IPS DF 4.7 (cell line): ENCODE results near the gene ALDH9A1.
"Not testable (repeated sequence)": the region's sequence is repeated elsewhere in the genome, so short reads cannot be mapped to it uniquely, and the experiment has no call there.

Source experiments
- DNase-seq: peaks from one replicate; pipeline ENCODE4 v3.0.0-alpha.2; 2013; ENCODE audit warnings: low spot score; ENCODE audit errors: extremely low read depth

ALDH9A1 gene

GRCh38 chr1:165647517-165647916, 50.8 kb downstream of the ALDH9A1 start:
- DNase-seq = no peak

GRCh38 chr1:165645654-165646366, 52.6 kb downstream of the ALDH9A1 start:
- no peak for DNase-seq

- no peak for DNase-seq
These were observed 54.2 kb downstream of the ALDH9A1 start for GRCh38 chr1:165644064-165644735.

- no peak for DNase-seq
These were observed 57.0 kb downstream of the ALDH9A1 start for GRCh38 chr1:165641231-165641987.

GRCh38 chr1:165639821-165640623, 58.3 kb downstream of the ALDH9A1 start:
- DNase-seq = no peak

- DNase-seq = not testable (repeated sequence)
These were observed 60.2 kb downstream of the ALDH9A1 start for GRCh38 chr1:165638211-165638610.

GRCh38 chr1:165637427-165637826, 60.9 kb downstream of the ALDH9A1 start:
- no peak for DNase-seq

GRCh38 chr1:165635823-165636222, 62.5 kb downstream of the ALDH9A1 start:
- no peak for DNase-seq

GRCh38 chr1:165635329-165635728, 63.0 kb downstream of the ALDH9A1 start:
- DNase-seq = no peak

GRCh38 chr1:165634154-165634921, 64.0 kb downstream of the ALDH9A1 start:
- no peak for DNase-seq

GRCh38 chr1:165633614-165634013, 64.7 kb downstream of the ALDH9A1 start:
- DNase-seq = no peak

GRCh38 chr1:165632491-165632890, 65.9 kb downstream of the ALDH9A1 start:
- no peak for DNase-seq

- DNase-seq = no peak
These were observed 66.3 kb downstream of the ALDH9A1 start for GRCh38 chr1:165632152-165632469.

- DNase-seq = no peak
These were observed 66.8 kb downstream of the ALDH9A1 start for GRCh38 chr1:165631342-165632151.

GRCh38 chr1:165630629-165631341, 67.6 kb downstream of the ALDH9A1 start, which contains the start of gene MGST3:
TSS of gene MGST3 (plus strand) at chr1:165631234. CDS start at chr1:165649848, 18,614 bp downstream.
- peak; percentile 89 for DNase-seq

- no peak for DNase-seq
These were observed 68.3 kb downstream of the ALDH9A1 start for GRCh38 chr1:165629848-165630628.

- no peak for DNase-seq
These were observed 69.2 kb downstream of the ALDH9A1 start for GRCh38 chr1:165629151-165629550.

GRCh38 chr1:165628147-165628822, 70.1 kb downstream of the ALDH9A1 start:
- no peak for DNase-seq
